ENCODE data around the gene MRTFA. TPM values are rescaled to one million over a fixed set of nuclear protein-coding genes. Genes with fewer than 3 reads are reported as not detected.
"Not testable (repeated sequence)": the region's sequence is repeated elsewhere in the genome, so short reads cannot be mapped to it uniquely, and the experiment has no call there.

The MRTFA gene
- total and polyA plus RNA-seq, 8 donors: 13.6 to 35.3 (median 24.1) TPM

DNA sequence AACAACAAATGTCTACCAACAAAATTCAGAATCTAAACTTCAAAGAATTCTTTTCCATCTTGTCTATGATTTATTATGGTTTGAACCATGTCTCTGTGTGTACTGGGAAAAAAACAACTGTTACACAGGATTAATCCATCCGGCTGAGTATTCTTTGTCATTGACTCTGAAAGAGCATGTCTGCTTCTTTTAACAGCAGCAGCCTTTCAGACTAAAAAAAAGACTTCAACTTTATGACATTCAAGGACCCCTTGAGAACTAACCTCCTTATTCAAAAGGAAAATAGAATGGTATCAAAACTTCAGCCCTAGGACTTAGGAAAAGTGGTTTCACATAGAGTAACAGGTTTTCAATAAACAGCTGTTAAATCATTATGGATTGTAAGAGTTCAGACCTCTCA is 79.9 kb downstream of the MRTFA start:
- Histone ChIP-seq H3K36me3 (no peaks in the 10 kb centered on the region), H3K4me3 (no peak overlapping the region), H3K4me1 (no peaks in the 10 kb centered on the region), H3K9me3 (no peaks in the 10 kb centered on the region), H3K27me3 (no peaks in the 10 kb centered on the region), H3K27ac (no peak overlapping the region)
- FAIRE-seq (no peak), DNase-seq (no peak), ATAC-seq (no peak)
- intact Hi-C loops (cut with DNase I): no loop called here
- WGBS, 2 donors: 81 to 83% methylated on average over 1 of the region's 1 CpG
- TF ChIP-seq, protein P1, sequence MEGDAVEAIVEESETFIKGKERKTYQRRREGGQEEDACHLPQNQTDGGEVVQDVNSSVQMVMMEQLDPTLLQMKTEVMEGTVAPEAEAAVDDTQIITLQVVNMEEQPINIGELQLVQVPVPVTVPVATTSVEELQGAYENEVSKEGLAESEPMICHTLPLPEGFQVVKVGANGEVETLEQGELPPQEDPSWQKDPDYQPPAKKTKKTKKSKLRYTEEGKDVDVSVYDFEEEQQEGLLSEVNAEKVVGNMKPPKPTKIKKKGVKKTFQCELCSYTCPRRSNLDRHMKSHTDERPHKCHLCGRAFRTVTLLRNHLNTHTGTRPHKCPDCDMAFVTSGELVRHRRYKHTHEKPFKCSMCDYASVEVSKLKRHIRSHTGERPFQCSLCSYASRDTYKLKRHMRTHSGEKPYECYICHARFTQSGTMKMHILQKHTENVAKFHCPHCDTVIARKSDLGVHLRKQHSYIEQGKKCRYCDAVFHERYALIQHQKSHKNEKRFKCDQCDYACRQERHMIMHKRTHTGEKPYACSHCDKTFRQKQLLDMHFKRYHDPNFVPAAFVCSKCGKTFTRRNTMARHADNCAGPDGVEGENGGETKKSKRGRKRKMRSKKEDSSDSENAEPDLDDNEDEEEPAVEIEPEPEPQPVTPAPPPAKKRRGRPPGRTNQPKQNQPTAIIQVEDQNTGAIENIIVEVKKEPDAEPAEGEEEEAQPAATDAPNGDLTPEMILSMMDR (IDR thresholded peaks at IDR 0.05): no peak

DNA sequence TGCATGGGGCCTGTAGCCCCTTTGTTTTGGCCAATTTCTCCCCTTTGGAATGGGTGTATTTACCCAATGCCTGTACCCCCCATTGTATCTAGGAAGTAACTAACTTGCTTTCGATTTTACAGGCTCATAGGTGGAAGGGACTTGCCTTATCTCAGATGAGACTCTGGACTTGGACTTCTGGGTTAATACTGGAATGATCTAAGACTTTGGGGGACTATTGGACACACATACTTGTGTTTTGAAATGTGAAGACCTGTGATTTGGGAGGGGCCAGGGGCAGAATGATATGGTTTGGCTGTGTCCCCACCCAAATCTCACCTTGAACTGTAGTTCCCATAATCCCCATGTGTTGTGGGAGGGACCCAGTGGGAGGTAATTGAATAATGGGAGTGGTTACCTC is 82.5 kb downstream of the MRTFA start:
- H3K36me3 ChIP-seq; H3K4me1 ChIP-seq; intact Hi-C loops (cut with DNase I); H3K9me3 ChIP-seq; H3K4me3 ChIP-seq; H3K27ac ChIP-seq; H3K27me3 ChIP-seq; ATAC-seq; DNase-seq; FAIRE-seq: not testable (repeated sequence)
- 96 to 98% methylated on average over 1 of the region's 1 CpG for WGBS, 2 donors

DNA sequence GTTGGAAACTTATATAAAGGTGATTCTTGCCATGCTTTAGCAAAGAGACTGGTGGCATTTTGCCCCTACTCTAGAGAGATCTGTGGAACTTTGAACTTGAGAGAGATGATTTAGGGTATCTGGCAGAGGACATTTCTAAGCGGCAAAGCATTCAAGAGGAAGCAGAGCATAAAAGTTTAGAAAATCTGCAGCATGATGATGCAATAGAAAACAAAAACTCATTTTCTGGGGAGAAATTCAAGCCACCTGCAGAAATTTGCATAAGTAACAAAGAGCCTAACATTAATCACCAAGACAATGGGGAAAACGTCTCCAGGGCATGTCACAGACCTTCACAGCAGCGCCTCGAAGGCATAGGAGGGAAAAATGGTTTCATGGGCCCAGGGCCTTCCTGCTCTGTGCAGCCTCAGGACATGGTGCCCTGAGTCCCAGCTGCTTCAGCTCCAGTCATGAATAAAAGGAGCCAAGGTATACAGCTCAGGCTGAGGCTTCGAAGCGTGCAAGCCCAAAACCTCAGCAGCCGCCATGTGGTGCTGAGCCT is 83.4 kb downstream of the MRTFA start:
- Histone ChIP-seq H3K27ac (no peak overlapping the region), H3K4me3 (no peak overlapping the region), H3K4me1 (no peaks in the 10 kb centered on the region), H3K36me3 (no peaks in the 10 kb centered on the region), H3K27me3 (no peaks in the 10 kb centered on the region), H3K9me3 (no peaks in the 10 kb centered on the region)
- FAIRE-seq (no peak), DNase-seq (no peak), ATAC-seq (no peak)
- TF ChIP-seq, protein P1 (IDR thresholded peaks at IDR 0.05): no peak
- WGBS, 2 donors: 94 to 96% methylated on average over 7 of the region's 7 CpGs
- intact Hi-C loops (cut with DNase I): no loop called here

DNA sequence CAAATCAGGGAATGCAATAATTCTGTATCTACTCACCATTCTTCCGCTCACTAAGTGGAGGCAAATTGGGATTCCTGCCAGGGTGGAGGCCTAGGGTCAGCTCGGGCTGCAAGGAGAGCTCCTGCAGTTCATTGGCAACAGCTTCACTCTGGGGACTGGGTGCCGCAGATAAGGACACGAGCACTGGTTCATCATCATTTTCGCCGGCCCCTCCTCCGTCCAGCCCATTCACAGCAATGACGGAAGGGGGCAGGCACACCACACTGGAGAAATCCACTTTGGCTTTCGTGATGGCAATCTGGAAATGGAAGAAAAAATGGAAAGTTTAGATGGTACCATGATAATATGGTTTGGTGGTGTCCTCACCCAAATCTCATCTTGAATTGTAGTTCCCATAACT is 84.4 kb downstream of the MRTFA start:
- Histone ChIP-seq H3K4me3 (no peak overlapping the region), H3K9me3 (no peaks in the 10 kb centered on the region), H3K4me1 (no peaks in the 10 kb centered on the region), H3K36me3 (no peaks in the 10 kb centered on the region), H3K27ac (no peak overlapping the region), H3K27me3 (no peaks in the 10 kb centered on the region)
- no peak for DNase-seq
- FAIRE-seq: no peak
- no peak for ATAC-seq
- intact Hi-C loops (cut with DNase I): no loop called here
- TF ChIP-seq, protein P1 (IDR thresholded peaks at IDR 0.05): no peak
- 95 to 97% methylated on average over 9 of the region's 9 CpGs for WGBS, 2 donors

DNA sequence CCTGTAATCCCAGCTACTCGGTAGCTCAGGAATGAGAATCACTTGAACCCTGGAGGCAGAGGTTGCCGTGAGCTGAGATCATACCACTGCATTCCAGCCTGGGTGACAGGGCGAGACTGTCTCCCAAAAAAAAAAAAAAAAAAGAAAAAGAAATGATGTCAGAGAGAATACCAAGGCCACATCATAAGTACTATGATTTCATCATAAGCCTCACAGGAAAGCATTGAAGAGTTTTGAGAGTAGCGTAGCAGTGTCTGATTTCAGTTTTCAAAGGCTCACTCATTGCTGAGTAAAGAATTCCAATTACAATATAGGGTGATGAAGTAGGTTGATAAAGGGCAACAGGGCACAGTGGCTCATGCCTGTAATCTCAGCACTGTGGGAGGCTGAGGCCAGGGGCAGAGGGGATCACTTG is 88.8 kb downstream of the MRTFA start:
- no peak for ATAC-seq
- 96 to 99% methylated on average over 4 of the region's 4 CpGs for WGBS, 2 donors
- Histone ChIP-seq H3K4me3 (no peak overlapping the region), H3K27me3 (no peaks in the 10 kb centered on the region), H3K27ac (no peak overlapping the region), H3K36me3 (no peaks in the 10 kb centered on the region), H3K4me1 (no peaks in the 10 kb centered on the region), H3K9me3 (no peaks in the 10 kb centered on the region)
- intact Hi-C loops (cut with DNase I): no loop called here
- TF ChIP-seq, protein P1 (IDR thresholded peaks at IDR 0.05): no peak
- DNase-seq: no peak
- no peak for FAIRE-seq
